Ammon's horn (tissue), 1 donor: ENCODE data around the gene UVSSA.
"Not testable (repeated sequence)": the region's sequence is repeated elsewhere in the genome, so short reads cannot be mapped to it uniquely, and the experiment has no call there.

Experiments used
- DNase-seq: peaks from one replicate; pipeline ENCODE4 v3.0.0-alpha.2; 2016; ENCODE audit warnings: low spot score

Gene UVSSA

DNA sequence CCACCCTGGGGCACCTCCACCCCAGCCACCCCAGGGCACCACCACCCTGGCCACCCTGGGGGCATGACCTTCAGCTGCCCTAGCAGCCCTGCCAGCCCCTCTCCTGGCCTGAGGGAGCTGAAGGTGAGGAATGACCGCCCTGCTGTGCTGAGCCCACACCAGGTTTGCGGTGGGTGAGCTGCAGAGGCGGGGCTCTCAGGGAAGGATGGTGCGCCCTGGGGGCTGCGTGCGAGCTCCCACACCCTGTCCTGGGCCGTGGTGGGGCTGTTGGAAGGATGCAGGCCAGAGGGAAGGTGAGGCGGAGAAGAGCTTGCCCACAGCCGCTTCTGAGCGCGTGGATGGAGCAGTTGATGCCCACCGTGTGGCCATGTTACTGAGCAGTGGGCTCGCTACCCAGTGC lies 17.7 kb downstream of the UVSSA start:
- DNase-seq = no peak

DNA sequence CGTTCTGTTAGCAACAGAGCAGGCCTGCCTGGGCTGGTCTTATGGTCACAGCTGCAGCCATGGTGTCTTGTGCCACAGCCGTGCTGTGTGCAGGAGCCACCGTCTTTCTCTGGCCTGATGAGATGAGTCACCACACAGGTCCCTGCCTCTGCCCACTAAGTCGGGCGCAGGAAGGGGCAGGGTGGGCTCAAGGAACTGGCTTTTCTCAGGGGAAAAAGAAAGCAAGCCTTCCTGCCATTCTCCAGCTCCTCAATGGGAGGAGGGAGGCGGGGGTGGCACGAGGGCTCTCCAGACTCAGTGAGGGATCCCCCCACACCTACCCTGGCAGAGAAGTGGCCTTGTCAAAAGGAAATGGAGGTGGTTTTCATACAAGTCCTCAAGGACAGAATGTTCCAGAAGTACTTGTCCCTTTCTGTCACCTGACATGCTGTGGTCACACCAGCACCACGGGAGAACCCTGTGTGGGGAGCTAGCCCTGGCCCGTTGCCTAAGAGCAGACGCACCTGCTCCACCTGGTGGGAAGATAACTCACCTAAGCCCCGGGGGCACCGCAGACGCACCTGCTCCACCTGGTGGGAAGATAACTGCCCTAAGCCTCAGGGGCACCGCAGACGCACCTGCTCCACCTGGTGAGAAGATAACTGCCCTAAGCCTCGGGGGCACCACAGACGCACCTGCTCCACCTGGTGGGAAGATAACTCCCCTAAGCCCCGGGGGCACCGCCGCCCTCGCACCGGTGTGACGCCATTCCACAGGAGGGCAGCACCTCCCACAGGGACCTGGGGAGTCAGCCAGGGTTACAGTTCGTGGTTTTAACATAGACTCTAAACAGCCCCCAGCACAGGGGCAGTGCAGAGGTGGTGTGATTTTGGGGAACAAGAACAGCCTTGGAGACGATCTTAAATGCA lies 18.5 kb downstream of the UVSSA start:
- DNase-seq = no peak

DNA sequence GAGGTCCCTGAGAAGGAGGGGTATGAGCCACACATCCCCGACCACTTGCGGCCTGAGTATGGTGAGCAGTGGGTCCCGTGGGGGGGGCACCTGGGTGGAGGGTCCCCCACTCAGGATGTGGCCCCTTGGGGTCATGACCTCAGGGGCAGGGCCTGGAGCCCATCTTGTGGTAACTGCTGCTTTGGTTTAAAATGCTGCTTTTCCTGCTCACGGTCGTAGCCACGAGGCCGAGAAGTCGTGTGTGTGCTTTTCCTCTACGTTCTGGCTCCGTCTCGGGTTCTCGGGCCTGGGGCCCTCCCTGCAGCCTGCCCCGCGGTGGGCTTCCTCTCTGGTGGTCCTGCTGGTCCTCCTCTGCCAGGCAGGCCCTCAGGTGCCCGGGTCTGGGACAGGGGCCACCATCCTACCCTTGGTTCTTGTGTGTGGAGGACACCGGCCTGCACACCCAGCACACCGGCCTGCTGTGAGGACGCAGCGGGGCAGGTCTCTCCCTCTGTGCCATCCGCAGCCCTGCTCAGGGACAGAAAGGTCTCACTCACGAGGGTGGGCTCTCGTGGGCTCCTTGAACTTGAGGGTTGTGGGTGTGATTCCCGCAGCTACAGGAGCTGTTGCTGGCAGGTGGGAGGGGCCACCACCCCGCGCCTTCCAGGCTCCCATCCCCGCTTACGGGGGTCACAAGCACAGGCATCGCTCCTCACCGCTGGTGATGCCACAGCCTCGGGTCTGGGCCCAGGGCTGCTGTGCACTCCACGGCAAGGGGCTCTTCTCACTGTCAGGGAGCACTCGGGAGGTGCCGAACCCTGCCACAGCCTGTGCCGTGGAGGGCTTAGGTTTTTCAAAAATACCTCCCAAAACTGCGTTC lies 19.6 kb downstream of the UVSSA start:
- DNase-seq = no peak

DNA sequence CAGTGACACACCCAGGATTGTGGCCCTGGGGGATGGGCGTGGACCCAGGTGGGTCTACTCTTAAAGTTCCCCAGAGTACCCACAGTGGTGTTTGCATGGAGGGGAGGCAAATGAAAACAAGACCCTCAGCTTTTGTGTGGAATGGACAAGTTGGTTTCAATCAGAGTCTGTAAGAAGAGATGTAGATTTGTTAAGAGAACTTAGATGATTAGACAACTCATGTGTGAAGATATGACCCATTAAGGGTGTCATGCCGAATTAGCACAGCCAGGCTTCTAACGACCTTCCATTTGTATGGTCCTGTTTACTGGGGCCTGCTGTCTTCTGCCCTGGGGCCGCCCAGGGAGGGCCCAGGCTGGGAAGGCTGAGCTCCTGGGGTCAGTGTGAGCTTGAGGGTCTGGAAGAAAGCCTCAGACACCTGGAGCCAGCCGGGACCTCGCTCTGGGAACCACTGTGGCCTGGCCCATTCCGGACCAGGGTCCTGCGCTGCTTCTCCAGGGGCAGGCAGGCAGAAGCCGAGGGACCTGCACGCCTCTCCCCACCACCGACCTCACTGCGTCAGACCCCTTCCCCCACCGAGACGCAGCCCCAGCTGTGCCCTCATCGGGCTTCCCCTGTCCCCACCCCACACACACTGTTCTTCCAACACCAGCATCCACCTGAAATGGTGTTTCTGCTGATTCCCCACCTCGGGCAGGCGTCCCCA lies 20.4 kb downstream of the UVSSA start:
- no peak for DNase-seq

DNA sequence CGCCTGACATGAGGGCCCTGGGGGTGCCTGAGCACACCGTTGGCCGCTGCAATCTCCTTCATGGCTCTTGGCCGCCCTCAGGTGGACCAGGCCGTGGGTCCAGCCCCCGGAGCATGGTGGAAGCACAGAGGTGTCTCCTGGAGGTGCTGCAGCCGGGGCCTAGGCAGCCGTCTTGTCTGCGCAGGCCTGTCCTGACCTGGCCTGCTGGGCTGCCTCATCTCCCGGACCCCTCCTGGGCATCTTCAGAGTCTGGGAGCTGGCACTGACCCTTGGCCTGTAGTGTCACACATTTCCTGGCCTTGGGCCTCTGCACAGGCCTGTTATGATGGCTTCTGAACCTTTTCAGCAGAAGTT lies 20.9 kb downstream of the UVSSA start:
- no peak for DNase-seq

DNA sequence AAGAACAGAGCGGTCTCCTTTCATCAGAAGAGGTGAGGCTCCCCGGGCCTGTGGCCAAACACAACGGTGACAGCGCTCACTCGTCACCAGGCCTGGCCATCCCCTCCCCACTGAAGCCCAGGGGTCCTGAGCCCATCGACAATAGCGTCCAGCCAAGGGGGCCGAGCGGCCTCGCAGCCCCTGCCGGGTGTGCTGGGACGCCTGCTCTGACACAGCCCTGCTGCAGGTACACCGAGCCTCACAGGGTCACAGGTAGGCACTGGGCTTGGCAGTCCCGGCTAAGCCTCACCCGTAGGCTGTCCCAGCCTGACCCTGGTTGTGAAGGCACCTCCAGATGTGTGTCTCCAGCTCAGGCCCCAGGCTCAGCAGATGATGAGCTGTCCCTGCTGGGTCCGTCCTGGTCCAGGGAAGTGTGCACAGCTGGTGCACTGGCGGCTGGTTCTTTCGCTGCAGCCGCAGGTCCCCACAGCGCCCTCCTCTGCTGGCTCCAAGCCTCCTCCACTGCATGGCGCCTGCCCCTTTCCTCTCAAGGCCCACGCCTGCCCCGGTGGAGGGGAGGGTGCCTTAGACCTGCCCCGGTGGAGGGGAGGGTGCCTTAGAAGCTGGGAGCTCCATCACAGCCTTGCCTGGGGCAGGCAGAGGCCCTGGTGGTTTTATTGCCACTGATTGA lies 21.5 kb downstream of the UVSSA start:
- no peak for DNase-seq

DNA sequence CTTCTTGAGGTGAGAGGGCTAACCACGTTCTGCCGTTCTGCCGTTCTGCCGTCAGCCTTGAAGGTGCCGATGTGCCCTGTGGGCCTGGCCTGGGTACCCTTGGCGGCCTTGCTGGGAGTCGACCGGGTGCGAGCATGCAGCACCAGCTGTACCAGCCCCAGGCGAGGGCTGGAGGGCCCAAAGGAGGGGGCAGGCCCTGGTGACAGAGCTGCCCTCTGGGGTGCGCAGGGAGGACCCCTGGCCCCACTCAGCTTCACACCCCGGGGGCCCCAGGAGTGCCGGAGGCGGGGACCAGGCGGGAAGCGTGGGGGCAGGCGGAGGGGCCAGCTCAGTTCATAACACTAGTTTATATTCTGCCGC lies 22.1 kb downstream of the UVSSA start:
- DNase-seq = no peak

DNA sequence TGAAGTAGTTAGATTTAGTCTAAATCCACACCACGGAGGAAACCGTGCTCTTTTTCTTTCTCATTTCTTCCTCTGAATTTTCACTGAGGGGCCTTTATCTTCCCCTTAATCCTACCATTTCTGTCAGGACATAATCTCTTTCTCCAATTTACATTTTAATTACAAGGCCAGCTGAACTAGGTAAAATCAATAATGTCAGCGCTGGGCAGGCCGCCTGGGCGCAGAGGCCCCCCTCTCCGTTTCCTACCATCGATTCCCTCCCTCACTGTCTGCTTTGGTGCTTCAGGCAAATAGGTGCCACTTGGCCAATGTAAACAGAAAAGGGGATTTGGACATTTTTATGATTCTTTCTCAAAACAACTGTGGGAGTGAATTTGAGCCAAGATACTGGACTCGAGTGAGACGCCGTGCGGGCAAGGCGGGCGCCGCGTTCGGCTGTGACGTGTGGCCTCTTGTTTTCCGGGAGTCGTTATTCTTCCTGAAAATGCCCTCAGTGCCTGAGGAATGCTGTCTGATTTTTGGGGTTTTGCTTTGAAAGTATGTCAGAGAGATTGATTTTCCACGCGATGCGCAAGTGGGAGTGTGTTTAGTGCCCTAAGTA lies 22.6 kb downstream of the UVSSA start:
- no peak for DNase-seq

DNA sequence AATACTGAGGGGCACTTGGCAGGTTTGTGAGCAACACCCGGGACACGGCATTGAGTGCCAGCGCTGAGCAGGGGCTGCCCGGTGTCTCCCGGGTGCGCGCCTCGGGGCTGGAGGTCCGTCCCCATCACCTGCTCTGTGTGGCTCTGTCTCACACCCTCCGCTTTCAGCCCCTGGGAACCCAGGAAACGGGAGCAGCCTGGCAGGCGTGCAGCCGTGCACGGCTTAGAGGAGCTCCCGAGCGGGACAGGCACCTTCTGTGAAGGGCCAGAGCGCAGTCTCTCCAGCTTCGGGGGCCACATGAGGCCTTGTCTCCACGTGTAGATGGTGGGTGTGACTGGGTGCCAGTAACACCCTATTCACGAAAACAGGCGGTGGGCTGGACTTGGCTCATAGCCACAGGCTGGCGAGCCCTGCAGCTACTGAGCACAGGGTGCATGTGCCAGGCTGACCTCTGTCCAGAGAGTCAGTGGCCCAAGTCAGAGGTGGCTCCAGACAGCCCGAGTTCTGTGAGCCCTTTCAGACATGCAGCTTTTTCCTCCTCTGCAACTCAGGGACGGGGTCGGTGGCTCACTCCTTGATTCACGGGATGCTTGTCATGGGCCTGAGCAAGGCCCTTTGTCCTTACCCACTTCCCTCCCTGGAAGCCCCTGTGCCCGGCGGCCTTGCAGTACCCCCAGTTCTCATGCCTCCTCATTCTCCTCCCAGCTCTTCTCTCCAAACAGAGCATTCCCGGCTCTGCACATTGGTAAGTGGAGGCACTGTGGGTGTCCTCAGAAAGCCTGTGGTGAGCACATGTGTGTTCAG lies 23.5 kb downstream of the UVSSA start:
- DNase-seq = no peak

DNA sequence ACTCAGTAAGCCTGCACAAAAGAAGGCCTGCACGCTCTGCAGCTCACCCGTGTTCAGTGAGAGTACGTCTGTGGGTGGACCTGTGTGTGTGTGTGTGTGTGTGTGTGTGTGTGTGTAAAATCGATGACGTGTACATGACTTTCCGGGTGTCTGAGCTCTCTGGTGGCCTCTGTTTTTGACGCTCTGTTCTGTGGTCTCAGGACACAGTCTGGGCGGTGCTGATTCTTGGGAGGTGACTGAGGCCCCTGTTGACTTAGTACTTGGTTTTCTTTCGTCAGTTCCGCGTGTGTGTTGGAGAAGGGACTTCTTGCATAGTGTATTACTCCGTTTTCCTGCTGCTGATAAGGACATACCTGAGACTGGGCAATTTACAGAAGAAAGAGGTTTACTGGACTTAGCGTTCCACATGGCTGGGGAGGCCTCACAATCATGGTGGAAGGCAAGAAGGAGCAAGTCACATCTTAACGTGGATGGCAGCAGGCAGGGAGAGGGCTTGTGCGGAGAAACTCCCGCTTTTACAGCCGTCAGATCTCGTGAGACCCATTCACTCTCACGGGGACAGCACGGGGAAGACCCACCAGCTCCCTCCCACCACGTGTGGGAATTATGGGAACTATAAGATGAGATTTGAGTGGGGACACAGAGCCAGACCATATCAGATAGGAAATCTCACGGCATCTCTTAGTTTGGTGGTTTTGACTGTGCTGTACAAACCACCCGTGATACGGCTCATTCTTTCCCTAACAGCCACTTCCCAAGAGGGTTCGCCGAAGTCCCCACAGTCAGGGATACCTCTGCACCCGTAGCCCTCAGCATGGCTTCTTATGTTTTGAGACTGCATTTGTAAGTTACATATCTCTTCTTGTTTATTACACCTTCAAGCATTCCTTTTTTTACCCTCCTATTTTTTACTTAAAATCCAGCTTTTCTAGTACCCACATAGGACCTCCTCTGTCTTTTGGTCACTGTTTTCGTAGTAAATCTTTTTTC lies 24.5 kb downstream of the UVSSA start:
- no peak for DNase-seq

DNA sequence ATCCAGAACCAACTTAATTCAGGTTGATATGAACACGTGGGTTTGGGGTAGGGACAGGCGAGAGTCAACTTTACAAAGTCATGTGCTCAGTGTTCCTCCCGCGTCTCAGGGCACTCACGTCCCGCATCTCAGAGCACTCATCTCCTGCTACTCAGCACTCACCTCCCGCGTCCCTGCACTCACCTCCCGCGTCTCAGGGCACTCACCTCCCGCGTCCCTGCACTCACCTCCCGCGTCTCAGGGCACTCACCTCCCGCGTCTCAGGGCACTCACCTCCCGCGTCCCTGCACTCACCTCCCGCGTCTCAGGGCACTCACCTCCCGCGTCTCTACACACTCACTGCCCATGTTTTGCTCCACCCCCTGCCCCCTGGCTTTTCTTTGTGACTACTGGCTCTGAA lies 25.6 kb downstream of the UVSSA start:
- not testable (repeated sequence) for DNase-seq

DNA sequence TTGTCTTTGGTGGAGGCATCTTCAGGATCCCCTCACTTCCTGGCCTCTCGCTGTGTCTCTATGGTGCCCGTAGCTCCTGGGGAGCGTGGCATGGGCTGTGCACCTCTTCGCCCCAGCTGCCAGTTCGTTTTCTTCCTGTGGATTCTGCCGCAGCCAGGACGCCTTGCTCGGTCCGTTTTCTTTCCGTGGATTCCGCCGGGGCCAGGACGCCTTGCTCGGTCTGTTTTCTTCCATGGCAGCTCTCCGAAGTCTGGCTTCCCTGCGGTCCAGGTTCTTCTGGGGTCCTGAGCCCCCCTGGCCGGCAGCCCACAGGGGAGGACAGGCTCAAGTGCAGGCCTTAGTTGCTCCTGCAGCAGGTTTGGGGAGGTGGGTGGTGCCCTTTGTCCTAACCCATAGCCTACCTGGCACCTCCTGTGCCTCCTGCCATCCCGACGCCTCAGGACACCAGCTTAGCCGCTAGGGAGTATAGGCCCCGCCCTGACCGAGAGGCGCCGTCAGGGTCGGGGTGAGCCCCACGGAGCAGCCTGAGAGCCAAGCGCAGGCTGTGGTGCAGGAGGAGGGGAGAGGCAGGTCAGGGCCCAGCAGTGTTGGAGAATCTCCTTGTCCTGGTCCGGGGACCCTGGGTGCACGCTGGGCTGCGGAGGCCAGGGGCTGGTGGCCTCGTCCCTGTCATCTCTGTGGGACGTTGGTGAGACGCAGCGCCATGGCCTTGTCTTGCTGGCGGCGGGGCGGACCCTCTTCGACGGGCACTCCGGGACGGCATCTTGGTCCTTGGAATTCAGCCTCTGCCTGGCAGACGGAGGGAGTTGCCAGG lies 27.1 kb downstream of the UVSSA start:
- DNase-seq = no peak

DNA sequence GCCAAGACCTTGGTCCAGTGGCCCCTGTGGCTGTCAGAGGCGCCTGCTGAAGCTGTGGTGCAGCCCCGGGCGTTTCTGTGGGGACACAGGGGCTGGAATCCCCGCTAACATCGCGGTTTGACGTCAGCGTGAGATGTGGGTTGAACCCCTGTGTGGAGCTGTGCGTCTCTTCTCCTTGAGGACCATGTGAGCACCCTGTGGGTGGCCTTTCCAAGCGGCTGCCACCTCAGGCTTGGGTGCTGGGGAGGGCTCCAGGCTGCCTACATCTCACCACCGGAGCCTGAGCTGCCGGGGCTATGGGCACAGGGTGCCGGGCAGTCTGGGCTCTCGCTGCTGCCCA lies 27.7 kb downstream of the UVSSA start:
- DNase-seq = no peak

DNA sequence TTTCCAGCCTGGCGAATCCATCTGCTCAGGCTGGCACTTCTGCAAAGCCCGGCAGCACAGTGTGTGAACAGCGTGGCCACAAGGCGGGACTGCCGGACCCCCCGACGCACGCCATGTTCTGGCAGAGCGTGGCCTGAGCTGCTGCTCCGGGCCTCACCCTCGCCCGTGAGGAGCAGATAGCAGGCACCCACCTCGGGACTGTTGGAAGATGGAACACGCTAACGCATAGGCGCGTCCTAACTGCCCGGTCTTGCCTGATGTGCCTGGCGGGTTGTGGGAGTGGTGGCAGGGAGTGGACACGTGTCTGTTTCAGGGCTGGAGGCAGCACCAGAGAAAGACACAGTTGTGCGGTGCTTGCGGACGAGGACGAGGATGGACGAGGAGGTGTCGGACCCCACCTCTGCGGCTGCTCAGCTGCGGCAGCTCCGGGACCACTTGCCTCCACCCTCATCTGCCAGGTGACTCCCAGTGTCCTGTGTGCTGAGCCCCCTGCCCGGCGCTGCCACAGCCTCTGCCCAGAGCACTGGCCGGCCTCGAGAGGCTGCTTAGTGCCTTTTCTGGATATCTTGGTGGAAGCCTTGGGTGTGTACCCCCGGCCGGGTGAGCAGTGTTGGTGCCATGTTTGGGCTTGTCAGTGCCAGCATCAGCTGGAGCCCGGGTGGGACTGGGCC lies 28.2 kb downstream of the UVSSA start:
- no peak for DNase-seq

DNA sequence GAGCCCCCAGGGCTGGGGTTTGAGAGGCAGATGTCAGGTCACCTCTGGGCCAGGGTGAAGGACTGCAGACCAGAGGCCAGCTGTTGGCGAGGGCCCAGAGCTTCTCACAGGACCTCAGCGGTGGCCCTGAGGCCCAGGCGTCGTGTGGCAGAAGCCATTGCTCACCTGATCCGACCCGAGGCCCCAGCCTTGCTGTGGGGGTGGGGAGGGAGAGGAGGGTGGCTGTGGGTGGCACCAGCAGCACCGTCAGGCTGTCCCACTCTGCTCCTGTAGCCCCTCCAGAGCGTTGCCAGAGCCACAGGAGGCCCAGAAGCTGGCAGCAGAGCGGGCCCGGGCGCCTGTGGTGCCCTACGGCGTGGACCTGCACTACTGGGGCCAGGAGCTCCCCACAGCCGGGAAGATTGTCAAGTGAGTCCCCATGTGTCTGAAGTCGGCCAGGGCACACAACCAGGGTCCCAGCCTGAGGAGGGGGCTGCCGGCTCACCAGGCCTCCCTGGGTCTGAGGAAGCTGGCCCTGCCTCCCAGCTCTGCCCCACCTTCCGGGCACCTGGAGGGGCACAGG lies 28.8 kb downstream of the UVSSA start:
- DNase-seq = no peak

DNA sequence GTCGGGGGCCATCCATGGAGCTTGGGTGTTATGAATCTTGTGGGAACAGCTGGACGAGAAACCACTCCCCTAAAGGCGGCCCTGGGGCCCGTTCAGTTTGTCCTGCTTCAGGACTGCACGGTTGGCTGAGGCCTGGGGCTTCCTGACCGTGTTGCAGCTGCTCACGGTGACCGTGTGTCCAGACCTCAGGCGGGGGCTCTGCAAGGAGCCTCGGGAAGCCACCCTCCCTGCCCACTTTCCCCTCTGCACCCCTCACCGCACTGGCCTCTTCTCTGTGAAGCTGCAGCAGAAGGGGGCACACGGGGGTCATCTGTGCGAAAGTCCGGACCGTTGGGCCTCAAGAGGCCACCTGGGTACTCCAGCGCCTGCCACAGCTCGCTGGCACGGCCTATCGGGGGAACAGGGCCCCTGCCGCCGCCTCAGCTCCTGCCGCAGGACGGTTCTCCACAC lies 29.4 kb downstream of the UVSSA start:
- DNase-seq = no peak

DNA sequence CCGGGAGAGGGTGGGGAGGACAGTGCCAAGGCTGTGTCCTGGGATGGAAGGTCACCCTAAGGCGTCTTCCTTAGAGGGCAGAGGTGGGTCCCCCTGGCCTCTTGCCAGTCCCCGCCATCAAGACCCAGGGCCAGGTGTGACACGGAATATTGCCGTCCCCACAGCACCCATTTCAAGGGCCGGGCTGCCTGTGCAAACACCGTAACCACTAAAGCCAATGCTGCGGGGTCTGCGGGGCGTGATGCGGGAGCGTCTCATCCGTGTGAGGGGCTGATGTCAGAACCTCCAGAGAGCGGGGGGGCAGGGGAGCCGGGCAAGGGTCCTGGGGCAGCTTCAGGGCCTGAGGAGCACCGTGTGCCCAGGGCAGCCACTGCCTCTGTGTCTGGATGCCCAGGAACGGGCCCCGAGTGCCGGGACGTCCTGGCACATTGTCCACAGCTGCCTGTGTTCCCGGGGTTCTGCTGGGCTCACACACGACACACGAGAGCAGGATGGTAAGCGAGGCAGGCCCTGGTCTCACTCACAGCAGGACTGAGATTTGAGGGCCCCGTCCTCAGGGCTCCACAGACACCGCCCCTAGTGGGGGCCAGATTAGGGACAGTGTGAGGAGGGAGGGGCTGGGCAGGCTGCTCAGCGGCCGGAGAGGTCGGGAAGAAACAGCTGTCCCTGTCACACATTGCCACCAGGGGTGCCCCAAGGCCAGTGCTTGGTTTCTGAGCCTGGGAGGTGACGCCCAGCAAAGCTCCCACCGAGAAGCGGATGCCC lies 30.0 kb downstream of the UVSSA start:
- DNase-seq = no peak
